ENCODE measurements around the gene AMN.

GRCh38 chr14:102902523-102903247, 19.8 kb upstream of the AMN start:
- no peak; the same call in 1 of the 2 replicates for TF ChIP-seq POLR2A (IDR thresholded peaks at IDR 0.05; ENCODE audit: low read depth, low read length)
- TF ChIP-seq TAF1 (IDR thresholded peaks at IDR 0.05; ENCODE audit: low read depth, low read length), result no peak
- 0 out of 2 replicates have a peak, but pooled peaks have one; percentile 9 for TF ChIP-seq POLR2AphosphoS5 (IDR thresholded peaks at IDR 0.05; ENCODE audit: low read depth, low read length)
- TF ChIP-seq POU2F2 (IDR thresholded peaks at IDR 0.05; ENCODE audit: low read depth, low read length), result no peak
- TF ChIP-seq SPI1 (IDR thresholded peaks at IDR 0.05; ENCODE audit: low read depth, low read length), result no peak
